ENCODE measurements around the gene RPUSD1.

DNA sequence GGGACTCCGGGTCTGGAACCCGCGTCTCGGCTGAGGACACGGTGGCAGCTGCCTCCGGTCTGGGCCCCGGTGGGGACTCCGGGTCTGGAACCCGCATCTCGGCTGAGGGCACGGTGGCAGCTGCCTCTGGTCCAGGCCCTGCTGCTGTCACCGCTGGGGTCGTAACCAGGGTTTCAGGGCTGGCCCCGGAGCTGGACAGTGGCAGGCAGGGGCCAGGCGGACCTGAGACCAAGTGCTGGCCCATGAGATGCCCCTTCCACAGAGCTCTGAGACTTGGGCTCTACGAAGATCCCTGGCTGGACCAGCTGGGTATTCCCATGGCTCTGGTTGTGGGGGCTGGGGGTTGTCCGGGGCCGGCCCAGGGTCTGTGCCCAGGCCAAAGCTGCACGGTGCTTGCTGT is 3.8 kb downstream of the RPUSD1 start:
- TF ChIP-seq, protein P1, sequence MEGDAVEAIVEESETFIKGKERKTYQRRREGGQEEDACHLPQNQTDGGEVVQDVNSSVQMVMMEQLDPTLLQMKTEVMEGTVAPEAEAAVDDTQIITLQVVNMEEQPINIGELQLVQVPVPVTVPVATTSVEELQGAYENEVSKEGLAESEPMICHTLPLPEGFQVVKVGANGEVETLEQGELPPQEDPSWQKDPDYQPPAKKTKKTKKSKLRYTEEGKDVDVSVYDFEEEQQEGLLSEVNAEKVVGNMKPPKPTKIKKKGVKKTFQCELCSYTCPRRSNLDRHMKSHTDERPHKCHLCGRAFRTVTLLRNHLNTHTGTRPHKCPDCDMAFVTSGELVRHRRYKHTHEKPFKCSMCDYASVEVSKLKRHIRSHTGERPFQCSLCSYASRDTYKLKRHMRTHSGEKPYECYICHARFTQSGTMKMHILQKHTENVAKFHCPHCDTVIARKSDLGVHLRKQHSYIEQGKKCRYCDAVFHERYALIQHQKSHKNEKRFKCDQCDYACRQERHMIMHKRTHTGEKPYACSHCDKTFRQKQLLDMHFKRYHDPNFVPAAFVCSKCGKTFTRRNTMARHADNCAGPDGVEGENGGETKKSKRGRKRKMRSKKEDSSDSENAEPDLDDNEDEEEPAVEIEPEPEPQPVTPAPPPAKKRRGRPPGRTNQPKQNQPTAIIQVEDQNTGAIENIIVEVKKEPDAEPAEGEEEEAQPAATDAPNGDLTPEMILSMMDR (IDR thresholded peaks at IDR 0.05; ENCODE audit: insufficient read depth, low read length, poor library complexity, severe bottlenecking), result no peak
- TF ChIP-seq EZH2phosphoT487 (conservative IDR thresholded peaks at IDR 0.05; ENCODE audit: low read length), result no peak
